ENCODE results near the gene NLRP6.
"Not testable (repeated sequence)": the region's sequence is repeated elsewhere in the genome, so short reads cannot be mapped to it uniquely, and the experiment has no call there.

NLRP6 gene
- total RNA-seq, result 0 to 1.1 (median 0) reads per million in 17 experiments

GRCh38 chr11:278001-278951 lies at the start of gene NLRP6:
TSS of gene NLRP6 (plus strand) at chr11:278407. CDS start at chr11:278570, 163 bp downstream.
- no peak for DNase-seq

GRCh38 chr11:230431-230830 lies 47.8 kb upstream of the NLRP6 start:
- DNase-seq, result no peak

- DNase-seq, result no peak
Measured at GRCh38 chr11:232783-233565, 45.2 kb upstream of the NLRP6 start.

- DNase-seq, result no peak
Measured at GRCh38 chr11:235180-235579, 43.0 kb upstream of the NLRP6 start.

- peak in 1 of 4 experiments; percentile 51 for DNase-seq
Measured at GRCh38 chr11:235609-235996, 42.6 kb upstream of the NLRP6 start.

- DNase-seq, result peak in 3 of 4 experiments; percentile 69 to 90 (median 87)
Measured at GRCh38 chr11:235997-236773, 42.0 kb upstream of the NLRP6 start, which contains the start of gene SIRT3. TSS of gene SIRT3 (minus strand) at chr11:236342. CDS start at chr11:236328, 14 bp downstream.

- peak; percentile 95 to 98 (median 96) for DNase-seq
Measured at GRCh38 chr11:236774-237767, 41.1 kb upstream of the NLRP6 start, which contains the start of gene PSMD13. TSS of gene PSMD13 (plus strand) at chr11:236976. CDS start at chr11:237050, 74 bp downstream.

GRCh38 chr11:238346-238745 lies 39.9 kb upstream of the NLRP6 start:
- not testable (repeated sequence) for DNase-seq

- DNase-seq, result no peak
Measured at GRCh38 chr11:240315-240714, 37.9 kb upstream of the NLRP6 start.

GRCh38 chr11:241634-242033 lies 36.6 kb upstream of the NLRP6 start:
- DNase-seq, result no peak

- no peak for DNase-seq
Measured at GRCh38 chr11:244376-244775, 33.8 kb upstream of the NLRP6 start.

- no peak for DNase-seq
Measured at GRCh38 chr11:249062-249461, 29.1 kb upstream of the NLRP6 start.

GRCh38 chr11:250274-250673 lies 27.9 kb upstream of the NLRP6 start:
- no peak for DNase-seq

- DNase-seq, result peak; percentile 63 to 80 (median 74)
Measured at GRCh38 chr11:250740-251299, 27.4 kb upstream of the NLRP6 start.

GRCh38 chr11:251550-251949 lies 26.7 kb upstream of the NLRP6 start:
- DNase-seq, result no peak

GRCh38 chr11:252666-253065 lies 25.5 kb upstream of the NLRP6 start:
- no peak for DNase-seq

GRCh38 chr11:253160-253885 lies 24.9 kb upstream of the NLRP6 start:
- no peak for DNase-seq

GRCh38 chr11:253886-254270 lies 24.3 kb upstream of the NLRP6 start:
- DNase-seq, result no peak

- no peak for DNase-seq
Measured at GRCh38 chr11:255176-255575, 23.0 kb upstream of the NLRP6 start.

GRCh38 chr11:255816-256215 lies 22.4 kb upstream of the NLRP6 start:
- DNase-seq, result no peak
